Activated naive CD8-positive, alpha-beta T cell treated with anti-CD3 and anti-CD28 coated beads for 36 hours (primary cell): Measurements from ENCODE around the gene PLCL2. TPM values are rescaled to one million over a fixed set of nuclear protein-coding genes. Genes with fewer than 3 reads are reported as not detected.

Source experiments
- DNase-seq: peaks from one replicate; pipeline ENCODE4 v3.0.0; 2021
- H3K27ac Mint-ChIP-seq: one replicate; pipeline ENCODE4 v1.8.0; 2022; ENCODE audit warnings: mild to moderate bottlenecking, moderate library complexity, mixed read lengths
- H3K27me3 Mint-ChIP-seq: one replicate; pipeline ENCODE4 v1.8.0; 2022; ENCODE audit warnings: mild to moderate bottlenecking, mixed read lengths
- H3K36me3 Mint-ChIP-seq: one replicate; pipeline ENCODE4 v1.8.0; 2021; ENCODE audit warnings: mild to moderate bottlenecking, mixed read lengths
- H3K4me1 Mint-ChIP-seq: one replicate; pipeline ENCODE4 v1.8.0; 2021; ENCODE audit warnings: mixed read lengths
- H3K4me3 Mint-ChIP-seq: one replicate; pipeline ENCODE4 v1.8.0; 2022; ENCODE audit warnings: mild to moderate bottlenecking, moderate library complexity, mixed read lengths
- H3K9me3 Mint-ChIP-seq: one replicate; pipeline ENCODE4 v1.8.0; 2022; ENCODE audit warnings: mixed read lengths
- total RNA-seq, 2 experiments: library from RNA; stranded (reverse); gene quantifications; one replicate each; pipeline ENCODE4 v1.2.3, GENCODE V29; 2021

Gene PLCL2
- total RNA-seq, 2 experiments from 2014 or later: 19.1 to 19.6 TPM

GRCh38 chr3:16912400-16913263 is 27.9 kb downstream of the PLCL2 start:
- Mint-ChIP-seq H3K27ac (peak overlapping the region; percentile 44), H3K27me3 (no peaks in the 10 kb centered on the region), H3K36me3 (peaks cover 21% of the 10 kb centered on the region), H3K4me1 (peaks cover 70% of the 10 kb centered on the region), H3K4me3 (no peak overlapping the region), H3K9me3 (no peaks in the 10 kb centered on the region)
- no peak for DNase-seq

DNA sequence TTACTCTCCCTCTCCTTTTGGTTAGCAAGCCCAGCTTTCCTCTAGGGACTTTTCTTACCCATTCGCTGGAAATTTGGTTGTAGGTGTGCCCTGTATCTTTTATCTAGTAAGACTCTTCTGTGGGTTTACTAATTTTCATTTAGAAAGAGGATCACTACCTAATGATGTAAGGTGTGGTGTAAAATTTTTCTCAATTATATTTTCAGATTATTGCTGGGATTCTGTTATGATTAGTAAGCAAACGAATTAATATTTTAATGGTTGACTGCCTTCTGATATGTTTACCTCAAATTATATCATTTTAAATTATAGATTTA is 28.5 kb downstream of the PLCL2 start:
- Mint-ChIP-seq H3K9me3 (no peaks in the 10 kb centered on the region), H3K27ac (peak overlapping the region; percentile 44), H3K4me1 (peaks cover 73% of the 10 kb centered on the region), H3K36me3 (peaks cover 21% of the 10 kb centered on the region), H3K27me3 (no peaks in the 10 kb centered on the region), H3K4me3 (no peak overlapping the region)
- no peak for DNase-seq

DNA sequence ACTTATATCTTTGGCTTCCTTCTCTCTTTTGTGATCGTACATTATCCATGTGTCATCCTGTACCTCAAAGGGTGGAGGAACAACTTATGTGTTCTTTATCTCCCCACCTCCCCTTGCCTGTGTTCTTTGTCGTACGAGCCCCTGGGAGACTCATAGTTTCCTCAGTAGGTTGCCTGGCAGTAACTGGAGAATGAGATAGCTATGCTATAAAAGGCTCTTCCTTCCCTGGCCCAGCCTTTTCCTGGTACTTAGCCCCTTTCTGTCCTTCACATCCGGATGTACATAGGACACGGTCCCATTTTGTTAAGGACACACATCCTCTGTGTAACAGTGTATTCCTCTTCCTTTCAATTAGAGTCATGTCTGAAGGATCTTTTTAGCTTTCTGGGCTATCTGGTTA is 32.1 kb downstream of the PLCL2 start:
- DNase-seq: no peak
- peaks cover 67% of the 10 kb centered on the region for H3K4me1 Mint-ChIP-seq
- H3K9me3 Mint-ChIP-seq: no peaks in the 10 kb centered on the region
- peak overlapping the region; percentile 3 for H3K4me3 Mint-ChIP-seq
- peaks cover 13% of the 10 kb centered on the region for H3K36me3 Mint-ChIP-seq
- H3K27ac Mint-ChIP-seq: peak overlapping the region; percentile 34
- H3K27me3 Mint-ChIP-seq: no peaks in the 10 kb centered on the region

DNA sequence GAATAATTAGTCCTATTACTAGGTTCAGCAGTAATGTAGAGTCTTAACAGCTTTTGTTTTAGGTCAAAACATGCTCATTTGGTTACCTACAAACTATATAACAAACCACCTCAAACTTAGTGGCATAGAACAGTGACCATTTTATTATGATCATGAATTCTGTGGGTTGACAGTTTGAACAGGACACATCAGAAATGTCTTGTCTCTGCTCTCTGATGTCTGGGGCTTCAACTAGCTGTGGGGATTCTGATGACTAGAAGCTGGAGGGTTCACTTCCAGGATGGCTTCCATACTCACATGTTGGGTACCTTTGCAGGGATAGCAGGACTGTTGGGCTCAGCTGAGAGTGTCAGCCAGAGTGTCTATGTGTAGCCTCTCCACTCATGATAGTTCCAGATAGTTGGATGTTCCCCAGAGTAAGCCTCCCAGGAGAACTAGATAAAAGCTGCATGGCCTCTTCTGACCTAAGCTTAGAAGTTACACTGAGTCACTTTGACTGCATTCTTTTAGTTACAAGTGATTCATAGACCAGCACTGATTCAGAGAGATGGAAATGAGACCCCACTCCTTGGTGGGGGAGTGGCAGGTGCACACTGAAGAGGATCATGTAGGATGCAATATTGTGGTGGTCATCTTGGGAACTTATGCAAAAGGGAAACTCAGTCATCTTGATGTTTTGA is 32.6 kb downstream of the PLCL2 start:
- Mint-ChIP-seq H3K9me3 (no peaks in the 10 kb centered on the region), H3K27ac (peak overlapping the region; percentile 57), H3K4me1 (peaks cover 64% of the 10 kb centered on the region), H3K27me3 (no peaks in the 10 kb centered on the region), H3K4me3 (no peak overlapping the region), H3K36me3 (peaks cover 13% of the 10 kb centered on the region)
- DNase-seq: no peak

DNA sequence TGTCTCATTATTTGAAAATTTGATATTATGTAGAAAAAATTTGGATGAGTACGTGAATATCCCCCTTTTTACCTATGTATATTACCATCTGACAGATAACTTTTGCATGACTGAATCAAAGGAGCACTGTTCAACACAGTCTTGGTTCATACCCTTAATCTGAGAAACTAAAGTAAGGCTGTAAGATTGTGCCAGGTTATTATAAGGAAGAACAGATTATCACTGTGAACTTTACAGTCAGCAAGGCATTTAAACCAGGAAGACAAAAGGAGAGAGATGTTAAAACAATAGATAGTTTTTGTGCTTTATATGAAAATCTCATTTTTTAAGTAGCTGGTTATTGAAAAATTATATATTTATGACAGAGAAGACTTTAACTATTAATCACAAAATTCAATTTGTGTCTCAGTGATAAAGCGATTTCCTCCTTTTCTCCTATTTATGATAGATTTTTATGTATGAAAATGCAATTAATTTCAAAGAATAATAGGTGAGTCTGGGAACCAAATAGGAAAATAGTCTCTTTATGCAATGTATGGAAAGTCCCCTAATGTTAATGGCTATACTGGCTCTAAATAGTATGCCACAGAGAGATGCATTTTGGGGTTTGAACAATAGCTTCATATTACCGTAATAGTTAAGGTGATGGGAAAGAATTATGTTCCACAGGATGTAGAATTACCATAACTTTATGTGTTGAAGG is 33.4 kb downstream of the PLCL2 start:
- no peak overlapping the region for H3K4me3 Mint-ChIP-seq
- H3K27ac Mint-ChIP-seq: no peak overlapping the region
- H3K9me3 Mint-ChIP-seq: no peaks in the 10 kb centered on the region
- peaks cover 58% of the 10 kb centered on the region for H3K4me1 Mint-ChIP-seq
- no peaks in the 10 kb centered on the region for H3K27me3 Mint-ChIP-seq
- H3K36me3 Mint-ChIP-seq: peaks cover 9% of the 10 kb centered on the region
- no peak for DNase-seq

GRCh38 chr3:16918683-16919025 is 33.9 kb downstream of the PLCL2 start:
- H3K36me3 Mint-ChIP-seq: peaks cover 12% of the 10 kb centered on the region
- H3K9me3 Mint-ChIP-seq: peaks cover 2% of the 10 kb centered on the region
- no peak overlapping the region for H3K4me3 Mint-ChIP-seq
- H3K27me3 Mint-ChIP-seq: no peaks in the 10 kb centered on the region
- DNase-seq: no peak
- no peak overlapping the region for H3K27ac Mint-ChIP-seq
- peaks cover 58% of the 10 kb centered on the region for H3K4me1 Mint-ChIP-seq

DNA sequence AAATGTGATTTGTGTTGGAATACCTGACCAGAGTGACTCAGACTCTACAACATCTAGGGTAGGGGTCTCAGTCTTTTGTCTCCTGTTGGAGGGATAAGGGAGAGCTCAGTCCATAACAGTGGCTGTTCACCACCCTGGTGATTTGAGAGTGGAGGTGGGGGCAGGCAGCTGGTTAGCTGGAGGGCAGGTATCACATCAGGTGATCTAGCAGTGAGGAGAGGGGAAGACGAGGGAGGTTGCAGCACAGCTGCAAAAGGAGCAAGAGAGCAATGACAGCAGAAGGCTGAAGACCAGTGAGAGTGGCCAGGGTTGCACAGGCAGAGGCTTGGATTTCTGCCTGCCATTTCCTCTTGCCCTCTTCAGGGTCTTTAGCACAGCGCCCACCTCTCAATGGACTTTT is 38.4 kb downstream of the PLCL2 start:
- peaks cover 6% of the 10 kb centered on the region for H3K9me3 Mint-ChIP-seq
- H3K4me1 Mint-ChIP-seq: peaks cover 31% of the 10 kb centered on the region
- H3K4me3 Mint-ChIP-seq: no peak overlapping the region
- no peak overlapping the region for H3K27ac Mint-ChIP-seq
- H3K36me3 Mint-ChIP-seq: peaks cover 19% of the 10 kb centered on the region
- DNase-seq: no peak
- H3K27me3 Mint-ChIP-seq: no peaks in the 10 kb centered on the region

DNA sequence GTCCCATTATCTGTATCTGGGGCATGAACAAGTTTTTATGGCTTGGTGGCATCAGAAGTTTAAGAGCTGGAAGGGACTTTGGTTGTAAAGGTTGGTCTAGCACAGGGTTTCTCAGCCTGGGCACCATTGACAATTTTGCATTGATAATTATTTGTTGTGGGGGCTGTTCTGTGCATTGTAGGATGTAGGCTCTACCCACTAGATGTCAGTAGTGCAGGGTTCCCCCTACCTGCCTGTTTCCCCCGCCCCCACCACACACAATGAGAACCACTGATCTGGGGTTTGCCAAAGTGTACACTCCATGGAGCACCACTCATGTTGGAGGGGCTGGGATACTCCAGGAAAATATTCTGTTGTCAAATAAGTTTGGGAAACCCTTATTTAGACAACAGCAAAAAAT is 42.7 kb downstream of the PLCL2 start:
- Mint-ChIP-seq H3K27ac (no peak overlapping the region), H3K4me1 (peaks cover 45% of the 10 kb centered on the region), H3K9me3 (peaks cover 6% of the 10 kb centered on the region), H3K4me3 (no peak overlapping the region), H3K27me3 (no peaks in the 10 kb centered on the region), H3K36me3 (peaks cover 26% of the 10 kb centered on the region)
- no peak for DNase-seq

DNA sequence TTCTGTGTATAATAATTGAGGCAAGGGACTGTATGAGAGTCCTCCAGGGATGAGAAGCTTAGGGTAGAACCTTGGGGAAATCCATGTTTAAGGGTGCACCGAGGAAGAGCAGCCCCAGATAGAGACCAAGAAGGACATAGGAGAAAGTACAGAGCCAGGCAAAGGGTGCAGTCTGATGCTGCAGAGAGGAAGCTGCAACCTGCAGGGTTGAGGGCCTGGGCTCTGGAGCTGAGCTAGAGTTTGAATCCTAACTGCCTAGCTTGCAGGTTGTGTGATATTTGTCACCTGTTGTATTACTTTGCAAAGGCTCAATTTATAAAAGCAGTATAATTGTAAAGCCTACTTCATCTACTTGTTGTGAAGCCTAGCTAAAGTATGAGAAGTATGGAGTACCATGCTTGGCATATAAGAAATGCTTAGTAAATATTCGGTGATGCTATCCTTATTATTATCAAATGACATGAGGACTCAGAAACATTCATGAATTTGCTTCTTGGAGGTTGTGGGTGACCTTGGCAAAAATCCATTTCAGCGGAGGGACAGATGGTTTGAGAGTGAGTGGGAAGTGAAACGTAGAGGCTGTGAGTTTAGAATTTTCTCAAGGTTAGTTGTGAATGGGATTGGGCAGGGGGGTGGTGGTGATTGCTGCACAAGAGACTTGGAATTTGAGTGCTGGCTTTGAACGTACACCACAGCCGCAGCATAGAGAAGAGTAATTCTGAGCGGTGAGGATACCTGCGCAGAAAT is 43.8 kb downstream of the PLCL2 start:
- Mint-ChIP-seq H3K4me1 (peaks cover 53% of the 10 kb centered on the region), H3K9me3 (peaks cover 5% of the 10 kb centered on the region), H3K36me3 (peaks cover 29% of the 10 kb centered on the region), H3K27me3 (no peaks in the 10 kb centered on the region), H3K27ac (no peak overlapping the region), H3K4me3 (no peak overlapping the region)
- DNase-seq: no peak

- DNase-seq: no peak
- Mint-ChIP-seq H3K4me3 (no peak overlapping the region), H3K27ac (peak overlapping the region; percentile 17), H3K36me3 (peaks cover 29% of the 10 kb centered on the region), H3K4me1 (peaks cover 60% of the 10 kb centered on the region), H3K9me3 (peaks cover 1% of the 10 kb centered on the region), H3K27me3 (no peaks in the 10 kb centered on the region)
These were observed 44.6 kb downstream of the PLCL2 start for GRCh38 chr3:16929311-16929710.

GRCh38 chr3:16932877-16933276 is 48.1 kb downstream of the PLCL2 start:
- H3K27me3 Mint-ChIP-seq: no peaks in the 10 kb centered on the region
- peak overlapping the region; percentile 74 for H3K27ac Mint-ChIP-seq
- H3K36me3 Mint-ChIP-seq: peaks cover 32% of the 10 kb centered on the region
- peaks cover 83% of the 10 kb centered on the region for H3K4me1 Mint-ChIP-seq
- peak overlapping the region; percentile 71 for H3K4me3 Mint-ChIP-seq
- no peak for DNase-seq
- no peaks in the 10 kb centered on the region for H3K9me3 Mint-ChIP-seq

- Mint-ChIP-seq H3K36me3 (peaks cover 34% of the 10 kb centered on the region), H3K4me3 (no peak overlapping the region), H3K27me3 (no peaks in the 10 kb centered on the region), H3K4me1 (peaks cover 81% of the 10 kb centered on the region), H3K9me3 (no peaks in the 10 kb centered on the region), H3K27ac (no peak overlapping the region)
- DNase-seq: no peak
These were observed 51.0 kb downstream of the PLCL2 start for GRCh38 chr3:16935781-16936180.

DNA sequence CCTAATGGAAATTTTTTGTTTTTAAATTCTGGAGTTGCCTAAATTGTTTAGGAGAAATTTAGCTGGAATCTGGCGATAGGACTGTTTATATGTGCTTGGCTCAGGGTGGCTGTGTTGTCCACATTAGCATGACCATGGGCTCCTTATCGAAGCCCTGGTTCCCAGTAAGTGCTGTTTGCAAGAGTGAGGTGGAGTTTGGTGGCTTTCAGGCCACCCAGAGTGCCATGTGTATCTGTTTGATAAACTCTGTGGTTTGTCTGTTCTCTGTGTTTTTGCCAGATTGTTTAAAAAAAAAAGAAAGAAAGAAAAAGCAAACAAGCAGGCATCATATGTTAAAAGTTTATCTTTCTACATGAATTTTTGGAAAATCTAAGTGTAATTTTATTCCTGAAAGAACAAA is 51.5 kb downstream of the PLCL2 start:
- no peak for DNase-seq
- Mint-ChIP-seq H3K27ac (peak overlapping the region; percentile 7), H3K9me3 (no peaks in the 10 kb centered on the region), H3K36me3 (peaks cover 34% of the 10 kb centered on the region), H3K4me1 (peaks cover 82% of the 10 kb centered on the region), H3K27me3 (no peaks in the 10 kb centered on the region), H3K4me3 (peak overlapping the region; percentile 3)

DNA sequence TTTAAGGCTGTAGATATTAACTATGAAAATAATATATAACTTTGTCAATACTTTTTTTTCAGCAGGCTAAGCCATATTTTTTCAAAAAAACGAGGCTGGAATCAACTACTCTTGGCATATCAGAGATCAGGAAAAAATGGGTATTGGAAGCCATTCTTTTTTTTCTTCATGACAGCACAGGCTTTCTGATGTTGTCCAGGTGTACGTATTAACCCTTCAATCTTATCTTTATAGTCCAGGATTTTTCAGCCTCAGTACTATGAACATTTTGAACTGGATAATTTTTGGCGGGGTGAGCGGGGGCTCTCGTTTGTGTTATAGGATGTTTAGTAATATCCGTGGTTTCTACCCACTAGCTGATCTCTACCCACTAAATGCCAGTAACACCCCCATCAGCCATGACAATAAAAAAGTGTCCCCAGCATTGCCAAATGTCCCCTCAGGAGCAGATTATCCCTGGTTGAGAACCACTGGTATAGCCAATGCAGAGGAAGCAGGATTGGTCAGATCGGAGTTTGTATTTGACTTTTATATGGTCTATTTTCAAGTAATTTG is 52.0 kb downstream of the PLCL2 start:
- H3K4me1 Mint-ChIP-seq: peaks cover 87% of the 10 kb centered on the region

More for the DNA sequence above, 52.0 kb downstream of the PLCL2 start:
- Mint-ChIP-seq H3K4me3 (peak overlapping the region; percentile 54), H3K9me3 (no peaks in the 10 kb centered on the region), H3K36me3 (peaks cover 36% of the 10 kb centered on the region), H3K27ac (no peak overlapping the region), H3K27me3 (no peaks in the 10 kb centered on the region)
- DNase-seq: no peak
